ENCODE data around the gene NAPB.

NAPB gene

DNA sequence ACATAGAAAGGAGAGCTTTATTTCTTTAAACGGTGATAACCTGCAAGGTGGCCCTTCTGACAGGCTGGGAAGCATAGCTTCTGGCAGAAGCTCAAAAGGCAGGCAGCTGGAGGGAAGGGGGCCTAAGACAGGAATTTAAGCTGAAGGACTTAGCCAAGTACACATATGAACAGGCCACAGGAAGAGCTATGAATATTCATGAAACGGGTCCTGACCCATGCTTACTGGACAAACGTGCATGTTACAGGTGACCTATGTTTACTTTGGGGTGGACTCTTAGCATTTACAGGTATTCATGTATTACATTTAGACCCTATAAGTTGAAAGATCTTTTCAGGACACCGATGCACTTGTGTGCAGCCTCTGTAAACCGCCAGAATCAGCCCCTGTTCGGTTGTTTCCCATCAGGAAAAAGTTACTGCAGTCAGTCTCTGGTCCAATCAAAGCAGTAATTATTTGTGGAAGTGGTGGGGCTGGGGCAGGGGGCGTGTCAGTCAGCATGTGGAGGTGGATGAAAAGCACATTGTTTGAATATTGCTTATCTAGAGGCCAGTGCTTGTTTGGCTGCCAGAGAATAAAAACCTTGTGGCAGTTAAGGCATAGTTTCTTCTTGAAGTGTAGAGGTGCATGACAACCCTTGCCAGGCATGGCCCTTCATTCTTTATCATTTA, 62.2 kb downstream of the NAPB start:
- Histone ChIP-seq H3K9ac (ENCODE audit: low read depth, low read length, poor library complexity, severe bottlenecking) (peak overlapping the region; percentile 64), H3K4me1 (ENCODE audit: insufficient read depth, low read length, poor library complexity, severe bottlenecking) (peaks cover 38% of the 10 kb centered on the region), H3K4me3 (ENCODE audit: low read length, poor library complexity, severe bottlenecking) (peak overlapping the region; percentile 79), H3K9me3 (ENCODE audit: insufficient read depth, low read depth, low read length) (no peaks in the 10 kb centered on the region), H3K79me2 (ENCODE audit: insufficient read depth, low read length) (peaks cover 42% of the 10 kb centered on the region), H3K36me3 (ENCODE audit: insufficient read depth, low read length) (peaks cover 11% of the 10 kb centered on the region; the same call in 1 of the 2 replicates), H3K9me2 (replicated peaks; ENCODE audit: low read depth, low read length) (no peaks in the 10 kb centered on the region), H2AFZ (ENCODE audit: low read length) (no peak overlapping the region), H3K4me2 (ENCODE audit: low read depth, low read length, poor library complexity, severe bottlenecking) (peak overlapping the region; percentile 92), H4K20me1 (ENCODE audit: insufficient read depth, low read length, poor library complexity, severe bottlenecking) (peaks cover 26% of the 10 kb centered on the region), H3K27me3 (ENCODE audit: insufficient read depth, low read length, poor library complexity, severe bottlenecking) (no peaks in the 10 kb centered on the region), H3F3A (ENCODE audit: low read depth) (peaks cover 3% of the 10 kb centered on the region; the same call in 1 of the 2 replicates)
- TF ChIP-seq EZH2phosphoT487 (IDR thresholded peaks at IDR 0.05; ENCODE audit: borderline replicate concordance) = no peak
- TF ChIP-seq CTCF (conservative IDR thresholded peaks at IDR 0.05; ENCODE audit: low read length) = no peak

- H3K4me3 ChIP-seq (ENCODE audit: low read length, poor library complexity, severe bottlenecking) = peak overlapping the region; percentile 79
- H3K9ac ChIP-seq (ENCODE audit: low read depth, low read length, poor library complexity, severe bottlenecking) = peak overlapping the region; percentile 64
- H4K20me1 ChIP-seq (ENCODE audit: insufficient read depth, low read length, poor library complexity, severe bottlenecking) = peaks cover 25% of the 10 kb centered on the region
- no peaks in the 10 kb centered on the region for H3K9me3 ChIP-seq (ENCODE audit: insufficient read depth, low read depth, low read length)
- peak overlapping the region; percentile 92 for H3K4me2 ChIP-seq (ENCODE audit: low read depth, low read length, poor library complexity, severe bottlenecking)
- H3K9me2 ChIP-seq (replicated peaks; ENCODE audit: low read depth, low read length) = no peaks in the 10 kb centered on the region
- peaks cover 3% of the 10 kb centered on the region; the same call in 1 of the 2 replicates for H3F3A ChIP-seq (ENCODE audit: low read depth)
- H3K36me3 ChIP-seq (ENCODE audit: insufficient read depth, low read length) = peaks cover 13% of the 10 kb centered on the region; the same call in 1 of the 2 replicates
- TF ChIP-seq CTCF (conservative IDR thresholded peaks at IDR 0.05; ENCODE audit: low read length) (no peak), EZH2phosphoT487 (IDR thresholded peaks at IDR 0.05; ENCODE audit: borderline replicate concordance) (no peak)
- peaks cover 42% of the 10 kb centered on the region for H3K79me2 ChIP-seq (ENCODE audit: insufficient read depth, low read length)
- H3K27me3 ChIP-seq (ENCODE audit: insufficient read depth, low read length, poor library complexity, severe bottlenecking) = no peaks in the 10 kb centered on the region
- peak overlapping the region; percentile 86 for H2AFZ ChIP-seq (ENCODE audit: low read length)
- peaks cover 35% of the 10 kb centered on the region for H3K4me1 ChIP-seq (ENCODE audit: insufficient read depth, low read length, poor library complexity, severe bottlenecking)
Measured at GRCh38 chr20:23358563-23358906, 62.8 kb downstream of the NAPB start.

GRCh38 chr20:23357767-23358562, 63.3 kb downstream of the NAPB start:
- H2AFZ ChIP-seq (ENCODE audit: low read length) = peak overlapping the region; percentile 86
- H3K4me2 ChIP-seq (ENCODE audit: low read depth, low read length, poor library complexity, severe bottlenecking) = peak overlapping the region; percentile 94
- no peak for TF ChIP-seq EZH2phosphoT487 (IDR thresholded peaks at IDR 0.05; ENCODE audit: borderline replicate concordance)
- no peak for TF ChIP-seq CTCF (conservative IDR thresholded peaks at IDR 0.05; ENCODE audit: low read length)
- H3K9ac ChIP-seq (ENCODE audit: low read depth, low read length, poor library complexity, severe bottlenecking) = peak overlapping the region; percentile 84
- H3K36me3 ChIP-seq (ENCODE audit: insufficient read depth, low read length) = peaks cover 13% of the 10 kb centered on the region; the same call in 1 of the 2 replicates
- H3F3A ChIP-seq (ENCODE audit: low read depth) = peaks cover 3% of the 10 kb centered on the region; the same call in 1 of the 2 replicates
- H3K9me3 ChIP-seq (ENCODE audit: insufficient read depth, low read depth, low read length) = no peaks in the 10 kb centered on the region
- peaks cover 24% of the 10 kb centered on the region for H4K20me1 ChIP-seq (ENCODE audit: insufficient read depth, low read length, poor library complexity, severe bottlenecking)
- H3K9me2 ChIP-seq (replicated peaks; ENCODE audit: low read depth, low read length) = no peaks in the 10 kb centered on the region
- H3K4me3 ChIP-seq (ENCODE audit: low read length, poor library complexity, severe bottlenecking) = peak overlapping the region; percentile 79
- H3K79me2 ChIP-seq (ENCODE audit: insufficient read depth, low read length) = peaks cover 42% of the 10 kb centered on the region
- peaks cover 34% of the 10 kb centered on the region for H3K4me1 ChIP-seq (ENCODE audit: insufficient read depth, low read length, poor library complexity, severe bottlenecking)
- no peaks in the 10 kb centered on the region for H3K27me3 ChIP-seq (ENCODE audit: insufficient read depth, low read length, poor library complexity, severe bottlenecking)
